ENCODE results near the gene FBXO31. TPM values are rescaled to one million over a fixed set of nuclear protein-coding genes. Genes with fewer than 3 reads are reported as not detected.
A peak's percentile ranks its signal among the peaks of the same experiment; 100 is the strongest.

Gene FBXO31
- total RNA-seq, 1 experiment from 2014 or later, result 53.9 TPM

DNA sequence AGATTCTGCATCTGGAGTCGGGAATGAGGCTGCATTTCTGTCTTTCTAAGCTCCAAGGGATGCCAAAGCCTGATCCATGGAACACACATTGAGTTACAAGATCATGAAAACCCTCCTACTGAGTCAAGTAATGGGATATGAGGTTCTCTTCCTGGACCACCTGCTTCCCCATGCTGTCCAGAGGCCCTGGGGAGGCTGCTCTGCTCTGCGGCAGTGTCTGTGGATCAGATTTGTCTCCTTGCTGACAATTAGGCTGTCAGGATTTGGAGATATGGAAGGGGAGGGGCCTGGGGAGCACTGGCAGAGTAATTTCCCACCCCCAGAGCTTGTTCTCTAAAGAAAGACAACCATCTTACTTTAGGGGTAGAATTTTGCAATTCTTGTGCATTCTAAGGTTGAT is 99.4 kb downstream of the FBXO31 start:
- no peak overlapping the region for H3K27ac Mint-ChIP-seq (ENCODE audit: low read depth, unreplicated experiment)

DNA sequence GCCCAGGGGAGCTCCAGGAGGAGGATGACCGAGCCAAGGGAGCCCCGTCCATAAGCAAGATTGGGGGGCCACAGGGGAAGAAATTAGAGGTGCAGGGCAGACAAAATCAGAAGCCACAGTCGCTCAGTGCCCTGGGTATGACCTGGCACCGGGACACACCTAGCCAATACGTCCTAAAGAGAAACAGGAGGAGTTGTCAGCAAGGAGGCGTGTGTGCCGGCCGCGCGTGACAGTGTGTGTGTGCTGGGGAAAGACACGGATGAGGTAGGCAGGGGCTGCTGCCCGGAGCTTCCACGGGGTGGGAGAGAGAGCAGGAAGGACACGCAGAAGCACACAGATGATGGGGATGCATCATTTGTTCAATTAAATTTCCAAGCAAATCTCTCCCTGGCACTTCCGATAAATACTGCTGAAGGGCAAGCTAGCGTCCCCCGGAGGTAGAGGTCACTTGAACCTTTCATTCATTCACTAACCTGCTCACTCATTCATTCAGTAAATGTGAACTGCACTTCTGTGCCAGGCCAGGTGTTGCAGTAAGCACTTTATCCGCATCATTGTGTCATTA is 104.4 kb downstream of the FBXO31 start:
- CTCF ChIA-PET, result interaction anchor here (0.6 to 5.9 kb wide), 28 partner anchors 9 to 1646 kb away, joined by 3 to 77 read pairs (median 3); no protein-coding TSS in a partner anchor
- H3K4me1 Mint-ChIP-seq (ENCODE audit: insufficient read depth, unreplicated experiment), result peaks cover 13% of the 10 kb centered on the region
- no peaks in the 10 kb centered on the region for H3K9me3 Mint-ChIP-seq (ENCODE audit: unreplicated experiment)
- BruUV-seq (replicated peaks), result no TSS peak
- intact Hi-C loops (cut with micrococcal nuclease), result loop anchor here (2.0 kb wide), 1 partner anchor 470 kb away; no protein-coding TSS in a partner anchor
- DNase-seq (ENCODE audit: unreplicated experiment), result no peak
- no peak overlapping the region for H3K27ac Mint-ChIP-seq (ENCODE audit: low read depth, unreplicated experiment)
- H3K36me3 Mint-ChIP-seq (ENCODE audit: insufficient read depth, unreplicated experiment), result no peaks in the 10 kb centered on the region
- TF ChIP-seq, protein P1, sequence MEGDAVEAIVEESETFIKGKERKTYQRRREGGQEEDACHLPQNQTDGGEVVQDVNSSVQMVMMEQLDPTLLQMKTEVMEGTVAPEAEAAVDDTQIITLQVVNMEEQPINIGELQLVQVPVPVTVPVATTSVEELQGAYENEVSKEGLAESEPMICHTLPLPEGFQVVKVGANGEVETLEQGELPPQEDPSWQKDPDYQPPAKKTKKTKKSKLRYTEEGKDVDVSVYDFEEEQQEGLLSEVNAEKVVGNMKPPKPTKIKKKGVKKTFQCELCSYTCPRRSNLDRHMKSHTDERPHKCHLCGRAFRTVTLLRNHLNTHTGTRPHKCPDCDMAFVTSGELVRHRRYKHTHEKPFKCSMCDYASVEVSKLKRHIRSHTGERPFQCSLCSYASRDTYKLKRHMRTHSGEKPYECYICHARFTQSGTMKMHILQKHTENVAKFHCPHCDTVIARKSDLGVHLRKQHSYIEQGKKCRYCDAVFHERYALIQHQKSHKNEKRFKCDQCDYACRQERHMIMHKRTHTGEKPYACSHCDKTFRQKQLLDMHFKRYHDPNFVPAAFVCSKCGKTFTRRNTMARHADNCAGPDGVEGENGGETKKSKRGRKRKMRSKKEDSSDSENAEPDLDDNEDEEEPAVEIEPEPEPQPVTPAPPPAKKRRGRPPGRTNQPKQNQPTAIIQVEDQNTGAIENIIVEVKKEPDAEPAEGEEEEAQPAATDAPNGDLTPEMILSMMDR (IDR thresholded peaks at IDR 0.05; ENCODE audit: unreplicated experiment), result no peak
- POLR2A ChIA-PET, result interaction anchor here (0.7 to 1.6 kb wide), 6 partner anchors 8 to 715 kb away, joined by 3 to 8 read pairs (median 3); no protein-coding TSS in a partner anchor
- H3K4me3 Mint-ChIP-seq (ENCODE audit: unreplicated experiment), result no peak overlapping the region
- H3K27me3 Mint-ChIP-seq (ENCODE audit: insufficient read depth, unreplicated experiment), result peaks cover 40% of the 10 kb centered on the region

More for the DNA sequence above, 99.4 kb downstream of the FBXO31 start:
- intact Hi-C loops (cut with micrococcal nuclease), result no loop called here
- no peak for DNase-seq (ENCODE audit: unreplicated experiment)
- TF ChIP-seq, protein P1 (IDR thresholded peaks at IDR 0.05; ENCODE audit: unreplicated experiment), result no peak
- POLR2A ChIA-PET, result no interaction called here
- no peaks in the 10 kb centered on the region for H3K36me3 Mint-ChIP-seq (ENCODE audit: insufficient read depth, unreplicated experiment)
- peaks cover 29% of the 10 kb centered on the region for H3K27me3 Mint-ChIP-seq (ENCODE audit: insufficient read depth, unreplicated experiment)
- H3K9me3 Mint-ChIP-seq (ENCODE audit: unreplicated experiment), result peaks cover 14% of the 10 kb centered on the region
- H3K4me3 Mint-ChIP-seq (ENCODE audit: unreplicated experiment), result no peak overlapping the region
- BruUV-seq (replicated peaks), result no TSS peak
- CTCF ChIA-PET, result interaction anchor here (0.6 to 0.7 kb wide), 2 partner anchors 36 to 720 kb away, joined by 3 read pairs; no protein-coding TSS in a partner anchor
- H3K4me1 Mint-ChIP-seq (ENCODE audit: insufficient read depth, unreplicated experiment), result no peaks in the 10 kb centered on the region

DNA sequence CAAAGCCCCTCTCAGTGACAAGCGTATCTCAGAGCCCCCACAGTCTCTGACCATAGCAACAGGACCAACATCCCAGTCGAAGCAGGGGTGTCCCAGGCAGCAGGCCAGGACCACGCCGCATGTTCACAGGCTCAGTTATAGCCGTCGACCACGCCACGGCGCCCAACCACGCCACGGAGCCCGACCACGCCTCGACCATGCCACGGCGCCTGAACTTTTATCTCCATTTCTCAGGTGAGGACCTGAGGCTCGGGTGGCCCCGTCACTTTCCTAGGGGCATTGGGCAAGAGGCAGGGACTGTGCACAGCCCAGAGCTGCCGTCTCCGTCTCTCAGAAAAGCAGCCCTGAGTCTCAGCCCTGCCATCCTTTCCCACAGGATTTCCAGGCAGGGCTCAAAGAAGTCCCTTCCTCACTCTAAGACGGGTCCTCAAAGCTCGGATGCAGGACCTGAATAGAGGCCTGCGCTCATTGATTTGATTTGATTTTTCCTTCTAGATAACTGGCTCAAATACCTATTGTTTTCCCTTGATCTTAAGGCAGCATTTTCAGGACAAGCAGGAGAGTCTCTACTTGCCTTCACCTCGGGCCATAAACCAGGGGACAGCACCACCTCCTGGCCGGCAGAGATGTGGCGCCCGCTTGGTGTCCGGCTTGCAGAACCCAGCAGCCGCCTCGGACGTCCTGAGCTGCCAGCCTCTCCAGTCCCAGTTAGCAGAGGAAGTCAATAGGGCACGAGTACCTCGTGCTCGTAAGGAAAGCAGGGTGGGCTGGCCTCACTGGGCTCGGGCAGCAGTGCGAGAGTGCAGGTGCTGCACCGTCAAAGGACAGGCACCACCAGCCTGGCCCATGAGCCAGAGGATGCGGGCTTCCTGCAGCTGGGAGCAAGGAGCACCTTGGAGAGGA is 105.1 kb downstream of the FBXO31 start:
- Mint-ChIP-seq H3K9me3 (ENCODE audit: unreplicated experiment) (no peaks in the 10 kb centered on the region), H3K27ac (ENCODE audit: low read depth, unreplicated experiment) (no peak overlapping the region), H3K4me1 (ENCODE audit: insufficient read depth, unreplicated experiment) (peaks cover 13% of the 10 kb centered on the region), H3K4me3 (ENCODE audit: unreplicated experiment) (no peak overlapping the region), H3K36me3 (ENCODE audit: insufficient read depth, unreplicated experiment) (no peaks in the 10 kb centered on the region), H3K27me3 (ENCODE audit: insufficient read depth, unreplicated experiment) (peaks cover 40% of the 10 kb centered on the region)
- BruUV-seq (replicated peaks), result no TSS peak
- intact Hi-C loops (cut with micrococcal nuclease), result loop anchor here (1.0 to 2.0 kb wide), 6 partner anchors 71 to 715 kb away; no protein-coding TSS in a partner anchor
- peak; percentile 77 for DNase-seq (ENCODE audit: unreplicated experiment)
- ChIA-PET POLR2A (interaction anchor here (0.7 to 1.6 kb wide), 5 partner anchors 77 to 714 kb away, joined by 3 to 8 read pairs (median 3); no protein-coding TSS in a partner anchor), CTCF (interaction anchor here (0.6 to 5.9 kb wide), 32 partner anchors 8 to 1645 kb away, joined by 3 to 77 read pairs (median 3); no protein-coding TSS in a partner anchor)
- TF ChIP-seq, protein P1 (IDR thresholded peaks at IDR 0.05; ENCODE audit: unreplicated experiment), result peak; percentile 86

Other genes starting within 250 kb of the FBXO31 start
- 5.7 and 5.8 TPM in 2 replicates for gene C16orf95, start 66.4 kb downstream of the FBXO31 start, total RNA-seq (2022)
- 271 and 348 TPM in 2 replicates for gene MAP1LC3B, start 8.6 kb upstream of the FBXO31 start, total RNA-seq (2022)
- gene ZCCHC14, start 109.2 kb upstream of the FBXO31 start, total RNA-seq (2022), result 23.3 and 28.2 TPM in 2 replicates
- gene JPH3, start 218.7 kb upstream of the FBXO31 start, total RNA-seq (2022), result not detected in 2 replicates